ENCODE results near the gene CPA3. TPM values are rescaled to one million over a fixed set of nuclear protein-coding genes. Genes with fewer than 3 reads are reported as not detected.

Gene CPA3
- total RNA-seq, 1 donor from 2014 or later = 48.6 TPM

- H3K27me3 ChIP-seq (ENCODE audit: low read depth) = no peaks in the 10 kb centered on the region
- H3K9me3 ChIP-seq = no peaks in the 10 kb centered on the region
- no peak overlapping the region for H3K4me3 ChIP-seq
- no peak for ATAC-seq
- intact Hi-C loops (cut with DNase I) = no loop called here
- DNase-seq = no peak
- no peaks in the 10 kb centered on the region for H3K4me1 ChIP-seq
- no peak for TF ChIP-seq CTCF (IDR thresholded peaks at IDR 0.05)
- no peak overlapping the region for H3K27ac ChIP-seq
- H3K36me3 ChIP-seq = no peaks in the 10 kb centered on the region
These were observed 12.7 kb upstream of the CPA3 start for GRCh38 chr3:148852271-148852992.

GRCh38 chr3:148853076-148853475 lies 12.0 kb upstream of the CPA3 start:
- no peak for ATAC-seq
- Histone ChIP-seq H3K9me3 (no peaks in the 10 kb centered on the region), H3K4me3 (no peak overlapping the region), H3K27ac (no peak overlapping the region), H3K4me1 (no peaks in the 10 kb centered on the region), H3K36me3 (no peaks in the 10 kb centered on the region), H3K27me3 (ENCODE audit: low read depth) (no peaks in the 10 kb centered on the region)
- intact Hi-C loops (cut with DNase I) = no loop called here
- no peak for DNase-seq
- TF ChIP-seq CTCF (IDR thresholded peaks at IDR 0.05) = no peak

GRCh38 chr3:148854061-148854460 lies 11.0 kb upstream of the CPA3 start:
- Histone ChIP-seq H3K4me1 (no peaks in the 10 kb centered on the region), H3K4me3 (no peak overlapping the region), H3K9me3 (no peaks in the 10 kb centered on the region), H3K27me3 (ENCODE audit: low read depth) (no peaks in the 10 kb centered on the region), H3K36me3 (no peaks in the 10 kb centered on the region), H3K27ac (no peak overlapping the region)
- intact Hi-C loops (cut with DNase I) = no loop called here
- DNase-seq (no peak), ATAC-seq (no peak)
- TF ChIP-seq CTCF (IDR thresholded peaks at IDR 0.05) = no peak

- no peaks in the 10 kb centered on the region for H3K27me3 ChIP-seq (ENCODE audit: low read depth)
- no peaks in the 10 kb centered on the region for H3K9me3 ChIP-seq
- no peaks in the 10 kb centered on the region for H3K4me1 ChIP-seq
- DNase-seq (no peak), ATAC-seq (no peak)
- intact Hi-C loops (cut with DNase I) = no loop called here
- H3K4me3 ChIP-seq = no peak overlapping the region
- H3K36me3 ChIP-seq = no peaks in the 10 kb centered on the region
- TF ChIP-seq CTCF (IDR thresholded peaks at IDR 0.05) = no peak
- H3K27ac ChIP-seq = no peak overlapping the region
These were observed 8.7 kb upstream of the CPA3 start for GRCh38 chr3:148856384-148856783.

GRCh38 chr3:148857316-148857715 lies 7.8 kb upstream of the CPA3 start:
- no peaks in the 10 kb centered on the region for H3K27me3 ChIP-seq (ENCODE audit: low read depth)
- DNase-seq = no peak
- H3K4me1 ChIP-seq = no peaks in the 10 kb centered on the region
- no peak for TF ChIP-seq CTCF (IDR thresholded peaks at IDR 0.05)
- H3K36me3 ChIP-seq = no peaks in the 10 kb centered on the region
- H3K4me3 ChIP-seq = no peak overlapping the region
- no peak overlapping the region for H3K27ac ChIP-seq
- ATAC-seq = no peak
- no peaks in the 10 kb centered on the region for H3K9me3 ChIP-seq
- intact Hi-C loops (cut with DNase I) = no loop called here
